IMR-90 (cell line): ENCODE results near the gene POU3F3. TPM values are rescaled to one million over a fixed set of nuclear protein-coding genes. Genes with fewer than 3 reads are reported as not detected.

Source experiments
- ATAC-seq: fragments of 200-7000 bp; cut with Tn5 transposase; 2 replicates; pipeline ENCODE4 v1.9.1; 2020; ENCODE audit warnings: low read depth, mild to moderate bottlenecking, moderate library complexity
- BruUV-seq: library from RNA; stranded (reverse); fragments of 400-500 nt; replicated peaks from 2 replicates; lab custom pipeline; 2021; lab: Mats Ljungman, UMichigan
- CTCF ChIA-PET: fragments of 300-600 bp; formaldehyde crosslinking; extraction: SDS; loops from one replicate; lab custom pipeline; 2021; ENCODE audit warnings: antibody characterized with exemption; lab: Yijun Ruan, JAX
- POLR2A ChIA-PET: fragments of 300-600 bp; sonication (Branson Sonifier 250); formaldehyde crosslinking; loops from one replicate; lab custom pipeline; 2022; ENCODE audit warnings: antibody characterized with exemption; ENCODE audit not compliant: unreplicated experiment; lab: Charles Lee
- DNase-seq: peaks from one replicate; pipeline ENCODE4 v3.0.0; 2013
- H2AFZ ChIP-seq: replicated peaks from 2 replicates; pipeline ENCODE3; 2013; ENCODE audit warnings: low read length, mild to moderate bottlenecking; ENCODE audit not compliant: poor library complexity
- H2AK5ac ChIP-seq: 2 replicates; pipeline ENCODE4 v1.6.1; 2013; ENCODE audit warnings: low read depth, low read length, inconsistent platforms
- H2AK9ac ChIP-seq: replicated peaks from 2 replicates; pipeline ENCODE3; 2013; ENCODE audit warnings: mild to moderate bottlenecking, low read depth, low read length, moderate library complexity; ENCODE audit not compliant: poor library complexity
- H2BK120ac ChIP-seq: 2 replicates; pipeline ENCODE4 v1.6.1; 2013; ENCODE audit warnings: low read depth, low read length, inconsistent platforms
- H2BK15ac ChIP-seq: 3 replicates; pipeline ENCODE4 v1.6.1; 2013; ENCODE audit warnings: low read depth, low read length, inconsistent platforms
- H2BK20ac ChIP-seq: 2 replicates; pipeline ENCODE4 v1.6.1; 2013; ENCODE audit warnings: low read depth, mild to moderate bottlenecking, inconsistent platforms, low read length, moderate library complexity
- H2BK5ac ChIP-seq: 2 replicates; pipeline ENCODE4 v1.6.1; 2013; ENCODE audit warnings: mild to moderate bottlenecking, low read depth, low read length, inconsistent platforms; ENCODE audit not compliant: poor library complexity, severe bottlenecking
- H3K14ac ChIP-seq: replicated peaks from 2 replicates; pipeline ENCODE4 v1.6.1; 2013; ENCODE audit warnings: low read depth, low read length, inconsistent platforms
- H3K18ac ChIP-seq: 2 replicates; pipeline ENCODE4 v1.6.1; 2013; ENCODE audit warnings: low read depth, low read length, control low read depth
- H3K23ac ChIP-seq: 2 replicates; pipeline ENCODE4 v1.6.1; 2013; ENCODE audit warnings: low read depth, low read length, inconsistent platforms
- H3K27ac ChIP-seq: 2 replicates; pipeline ENCODE4 v1.5.1; 2013; ENCODE audit warnings: mild to moderate bottlenecking, control low read depth, low read length; ENCODE audit not compliant: insufficient read depth
- H3K27me3 ChIP-seq: 2 replicates; pipeline ENCODE4 v1.6.1; 2013; ENCODE audit warnings: low read length; ENCODE audit not compliant: control insufficient read depth, insufficient read depth
- H3K36me3 ChIP-seq: 2 replicates; pipeline ENCODE4 v1.6.1; 2013; ENCODE audit warnings: low read length, mixed read lengths; ENCODE audit not compliant: control insufficient read depth, insufficient read depth
- H3K4ac ChIP-seq: 2 replicates; pipeline ENCODE4 v1.6.1; 2013; ENCODE audit warnings: low read depth, low read length, inconsistent platforms
- H3K4me1 ChIP-seq: 2 replicates; pipeline ENCODE4 v1.6.1; 2013; ENCODE audit warnings: low read length, mixed read lengths; ENCODE audit not compliant: control insufficient read depth, insufficient read depth
- H3K4me2 ChIP-seq: 2 replicates; pipeline ENCODE4 v1.6.1; 2013; ENCODE audit warnings: low read depth, mild to moderate bottlenecking, control low read depth, low read length, moderate library complexity
- H3K4me3 ChIP-seq: 2 replicates; pipeline ENCODE4 v1.5.1; 2013; ENCODE audit warnings: low read depth, mild to moderate bottlenecking, control low read depth, low read length, moderate library complexity; ENCODE audit not compliant: insufficient read depth
- H3K56ac ChIP-seq: 2 replicates; pipeline ENCODE4 v1.6.1; 2013; ENCODE audit warnings: low read length, inconsistent platforms; ENCODE audit not compliant: insufficient read depth; ENCODE audit errors: extremely low read depth
- H3K79me1 ChIP-seq, 2 experiments: 2 replicates each; pipeline ENCODE4 v1.6.1; 2013; ENCODE audit warnings: low read length in 2 of 2, inconsistent platforms in 1 of 2, low read depth in 1 of 2
- H3K9ac ChIP-seq: 2 replicates; pipeline ENCODE4 v1.6.1; 2013; ENCODE audit warnings: low read depth, low read length, control low read depth
- H3K9me1 ChIP-seq: 2 replicates; pipeline ENCODE4 v1.6.1; 2013; ENCODE audit warnings: low read length, inconsistent platforms; ENCODE audit not compliant: insufficient read depth
- H3K9me3 ChIP-seq: 2 replicates; pipeline ENCODE4 v1.6.1; 2013; ENCODE audit warnings: low read length; ENCODE audit not compliant: control insufficient read depth, insufficient read depth
- H4K20me1 ChIP-seq: 2 replicates; pipeline ENCODE4 v1.6.1; 2013; ENCODE audit warnings: low read length, inconsistent platforms; ENCODE audit not compliant: insufficient read depth
- H4K5ac ChIP-seq: 2 replicates; pipeline ENCODE4 v1.6.1; 2013; ENCODE audit warnings: mild to moderate bottlenecking, low read depth, low read length, control low read depth
- H4K8ac ChIP-seq, 2 experiments: 2 replicates each; pipeline ENCODE4 v1.6.1; 2013; ENCODE audit warnings: low read depth in 2 of 2, low read length in 2 of 2, control low read depth in 1 of 2, inconsistent platforms in 1 of 2
- H4K91ac ChIP-seq: 2 replicates; pipeline ENCODE4 v1.6.1; 2013; ENCODE audit warnings: low read depth, low read length, inconsistent platforms; ENCODE audit not compliant: insufficient read depth
- ELK1 ChIP-seq: fragments of 150-350 bp; IDR thresholded peaks from 2 replicates; pipeline ENCODE4 v1.6.1; 2016; ENCODE audit warnings: low read depth, mild to moderate bottlenecking, low read length, moderate library complexity, borderline replicate concordance
- MAZ ChIP-seq: IDR thresholded peaks from 2 replicates; pipeline ENCODE4 v1.6.1; 2012; ENCODE audit warnings: low read depth, mild to moderate bottlenecking, low read length, improper control_type of control experiment, moderate library complexity, borderline replicate concordance
- RAD21 ChIP-seq: IDR thresholded peaks from 2 replicates; pipeline ENCODE4 v1.6.1; 2012; ENCODE audit warnings: low read length, improper control_type of control experiment
- RCOR1 ChIP-seq: IDR thresholded peaks from 2 replicates; pipeline ENCODE4 v1.6.1; 2012; ENCODE audit warnings: mild to moderate bottlenecking, low read length, improper control_type of control experiment; ENCODE audit not compliant: insufficient replicate concordance
- RFX5 ChIP-seq: IDR thresholded peaks from 2 replicates; pipeline ENCODE4 v1.8.0; 2012; ENCODE audit warnings: low read depth, mild to moderate bottlenecking, low read length, moderate library complexity
- SMC3 ChIP-seq: fragments of 150-350 bp; IDR thresholded peaks from 2 replicates; pipeline ENCODE4 v1.6.1; 2016; ENCODE audit warnings: low read depth, mild to moderate bottlenecking, antibody characterized with exemption, low read length, moderate library complexity
- USF2 ChIP-seq: fragments of 150-350 bp; IDR thresholded peaks from 2 replicates; pipeline ENCODE4 v1.6.1; 2017; ENCODE audit warnings: mild to moderate bottlenecking, antibody characterized with exemption, low read length, low read depth
- WGBS, 2 experiments: methylation state at CpG; one replicate each; pipeline versions ENCODE4 v1.1.5 to v1.1.7; 2013; ENCODE audit warnings: missing lambda C conversion rate in 2 of 2; ENCODE audit not compliant: insufficient read length in 1 of 2; ENCODE audit errors: extremely low coverage in 2 of 2; 5-methylcytosine and 5-hydroxymethylcytosine counted together
- dilution Hi-C: fragments of 300-500 bp; cut with HindIII; formaldehyde crosslinking; loops from one replicate; pipeline ENCODE4 v1.14.3; 2018; ENCODE audit warnings: low sequenced_read_pairs; ENCODE audit not compliant: unreplicated experiment
- in situ Hi-C: fragments of 300-500 bp; cut with MboI; formaldehyde crosslinking; loops from 3 replicates; pipeline ENCODE4 v1.14.3; 2019; ENCODE audit warnings: low sequenced_read_pairs, inconsistent platforms, mixed read lengths
- intact Hi-C: fragments of 100-400 bp; cut with micrococcal nuclease; formaldehyde crosslinking; loops from 2 replicates; pipeline ENCODE4 v1.10.0; 2022
- polyA plus RNA-seq, 3 experiments: library from polyadenylated mRNA; depleted of rRNA; stranded (reverse); fragments of >200 nt; gene quantifications; 2 replicates each; pipeline ENCODE4 v1.2.3, GENCODE V29; 2012; ENCODE audit warnings: low replicate concordance in 1 of 3
- total RNA-seq: library from RNA; depleted of rRNA; stranded (reverse); fragments of >200 nt; gene quantifications from 2 replicates; pipeline ENCODE4 v1.2.3, GENCODE V29; 2012

The POU3F3 gene
- total and polyA plus RNA-seq, 2 of the 4 experiments (the other 2 are of a cell fraction) = not detected

- H3K9me3 ChIP-seq = peaks cover 5% of the 10 kb centered on the region; the same call in 1 of the 2 replicates
- H3K27me3 ChIP-seq = no peaks in the 10 kb centered on the region
- DNase-seq (no peak), ATAC-seq (no peak)
- no peak overlapping the region for H3K27ac ChIP-seq
- H3K4me2 ChIP-seq = no peak overlapping the region
- no peak overlapping the region for H2BK5ac ChIP-seq
- in situ Hi-C loops (no loop called here), dilution Hi-C loops (no loop called here), intact Hi-C loops (no loop called here)
- no peaks in the 10 kb centered on the region for H4K20me1 ChIP-seq
- TF ChIP-seq MAZ (no peak), RFX5 (no peak), SMC3 (no peak), RCOR1 (no peak), USF2 (no peak), RAD21 (no peak), ELK1 (no peak)
- H4K8ac ChIP-seq = no peak overlapping the region
- no peaks in the 10 kb centered on the region for H3K79me1 ChIP-seq
- no peaks in the 10 kb centered on the region for H3K4me1 ChIP-seq
- no peak overlapping the region for H3K9ac ChIP-seq
- no peak overlapping the region for H3K4ac ChIP-seq
- H3K14ac ChIP-seq = no peak overlapping the region
- H3K4me3 ChIP-seq = no peak overlapping the region
- BruUV-seq = no TSS peak
- no peak overlapping the region for H2BK15ac ChIP-seq
- H3K36me3 ChIP-seq = no peaks in the 10 kb centered on the region
- no peak overlapping the region for H3K56ac ChIP-seq
- H2BK120ac ChIP-seq = no peak overlapping the region
- CTCF ChIA-PET = no interaction called here
- H2BK20ac ChIP-seq = no peak overlapping the region
- H4K91ac ChIP-seq = no peak overlapping the region
- no peak overlapping the region for H2AK5ac ChIP-seq
- no CpG with 5 or more reads among the region's 2 CpGs for WGBS, 2 experiments
- no peak overlapping the region for H2AK9ac ChIP-seq
- no peak overlapping the region for H3K18ac ChIP-seq
- no peak overlapping the region for H4K5ac ChIP-seq
- no peak overlapping the region for H2AFZ ChIP-seq
- H3K23ac ChIP-seq = no peak overlapping the region
- H3K9me1 ChIP-seq = no peaks in the 10 kb centered on the region
- POLR2A ChIA-PET = no interaction called here
These were observed 27.9 kb upstream of the POU3F3 start for GRCh38 chr2:104826016-104826415.
